MCF 10A (cell line): ENCODE measurements around the gene IMMP1L. TPM values are rescaled to one million over a fixed set of nuclear protein-coding genes. Genes with fewer than 3 reads are reported as not detected.
A peak's percentile ranks its signal among the peaks of the same experiment; 100 is the strongest.

Source experiments
- BruUV-seq: library from RNA; stranded (reverse); fragments of 400-500 nt; replicated peaks from 2 replicates; lab custom pipeline; 2021; lab: Mats Ljungman, UMichigan
- CTCF ChIA-PET: fragments of 300-600 bp; sonication (Branson Sonifier 250); formaldehyde crosslinking; extraction: SDS; loops from one replicate; lab custom pipeline; 2021; ENCODE audit warnings: antibody characterized with exemption, inconsistent platforms; lab: Yijun Ruan, JAX
- POLR2A ChIA-PET: fragments of 300-600, 350-650 bp; sonication (Branson Sonifier 250); formaldehyde crosslinking; extraction: SDS; loops from one replicate; lab custom pipeline; 2020; ENCODE audit warnings: antibody characterized with exemption, inconsistent platforms; lab: Yijun Ruan, JAX
- DNase-seq: peaks from one replicate; pipeline ENCODE4 v3.0.0-alpha.2; 2018; ENCODE audit not compliant: unreplicated experiment
- H3K27ac Mint-ChIP-seq: one replicate; pipeline ENCODE4 v1.8.0; 2022; ENCODE audit warnings: mild to moderate bottlenecking, low read depth, mixed read lengths; ENCODE audit not compliant: unreplicated experiment
- H3K27me3 Mint-ChIP-seq: one replicate; pipeline ENCODE4 v1.8.0; 2022; ENCODE audit warnings: mixed read lengths; ENCODE audit not compliant: insufficient read depth, unreplicated experiment
- H3K36me3 Mint-ChIP-seq: one replicate; pipeline ENCODE4 v1.8.0; 2022; ENCODE audit warnings: mild to moderate bottlenecking, moderate library complexity, mixed read lengths; ENCODE audit not compliant: insufficient read depth, unreplicated experiment
- H3K4me1 Mint-ChIP-seq: one replicate; pipeline ENCODE4 v1.8.0; 2022; ENCODE audit warnings: mixed read lengths; ENCODE audit not compliant: insufficient read depth, unreplicated experiment
- H3K4me3 Mint-ChIP-seq: one replicate; pipeline ENCODE4 v1.8.0; 2022; ENCODE audit warnings: mild to moderate bottlenecking, moderate library complexity, mixed read lengths; ENCODE audit not compliant: unreplicated experiment
- H3K9me3 Mint-ChIP-seq: one replicate; pipeline ENCODE4 v1.8.0; 2022; ENCODE audit warnings: mixed read lengths; ENCODE audit not compliant: unreplicated experiment
- intact Hi-C: fragments of 100-400 bp; cut with micrococcal nuclease; formaldehyde crosslinking; loops from 2 replicates; pipeline ENCODE4 v1.14.1; 2022
- total RNA-seq: library from RNA; stranded (reverse); gene quantifications from 2 replicates; pipeline ENCODE4 v1.2.3, GENCODE V29; 2022
- TF ChIP-seq, protein P1 (sequence below): fragments of 200-600 bp; IDR thresholded peaks from one replicate; pipeline ENCODE4 v1.8.0; 2022; ENCODE audit warnings: antibody characterized with exemption, mild to moderate bottlenecking; ENCODE audit not compliant: unreplicated experiment

The IMMP1L gene
- total RNA-seq, 1 experiment from 2014 or later = 32.2 TPM

DNA sequence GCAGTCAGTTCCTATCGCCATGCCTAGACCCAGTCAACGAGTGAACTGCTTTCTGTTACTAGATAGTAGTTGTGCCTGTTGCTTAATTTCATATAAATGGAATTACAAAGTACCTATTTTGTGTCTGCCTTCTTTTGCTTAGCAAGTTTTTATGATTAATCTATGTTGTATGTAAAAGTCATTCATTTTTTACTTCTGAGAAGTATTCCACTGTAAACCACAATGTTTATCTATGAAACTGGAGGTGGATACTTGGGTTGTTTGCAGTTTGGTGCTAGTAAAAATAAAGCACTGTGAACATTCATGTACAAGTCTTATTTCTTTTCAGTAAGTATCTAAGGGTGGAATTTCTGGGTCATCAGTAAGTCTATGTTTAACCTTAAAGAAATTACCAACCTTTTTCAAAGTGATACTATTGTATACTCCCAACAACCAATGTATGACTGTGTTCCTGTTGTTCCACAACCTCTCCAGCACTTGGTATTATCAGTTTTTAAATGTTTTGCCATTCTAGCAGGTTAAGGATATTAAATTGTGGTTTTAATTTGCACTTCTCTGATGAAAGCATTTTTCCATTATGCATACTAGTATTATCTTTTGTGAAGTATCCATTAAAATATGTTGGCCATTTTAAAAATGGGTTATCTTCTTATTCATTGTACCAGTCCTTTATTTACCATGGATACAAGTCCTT, 71.5 kb downstream of the IMMP1L start:
- BruUV-seq = no TSS peak
- Mint-ChIP-seq H3K27me3 (no peaks in the 10 kb centered on the region), H3K36me3 (no peaks in the 10 kb centered on the region), H3K9me3 (no peaks in the 10 kb centered on the region), H3K4me3 (no peak overlapping the region), H3K27ac (peak overlapping the region; percentile 49), H3K4me1 (peaks cover 11% of the 10 kb centered on the region)
- TF ChIP-seq, protein P1, sequence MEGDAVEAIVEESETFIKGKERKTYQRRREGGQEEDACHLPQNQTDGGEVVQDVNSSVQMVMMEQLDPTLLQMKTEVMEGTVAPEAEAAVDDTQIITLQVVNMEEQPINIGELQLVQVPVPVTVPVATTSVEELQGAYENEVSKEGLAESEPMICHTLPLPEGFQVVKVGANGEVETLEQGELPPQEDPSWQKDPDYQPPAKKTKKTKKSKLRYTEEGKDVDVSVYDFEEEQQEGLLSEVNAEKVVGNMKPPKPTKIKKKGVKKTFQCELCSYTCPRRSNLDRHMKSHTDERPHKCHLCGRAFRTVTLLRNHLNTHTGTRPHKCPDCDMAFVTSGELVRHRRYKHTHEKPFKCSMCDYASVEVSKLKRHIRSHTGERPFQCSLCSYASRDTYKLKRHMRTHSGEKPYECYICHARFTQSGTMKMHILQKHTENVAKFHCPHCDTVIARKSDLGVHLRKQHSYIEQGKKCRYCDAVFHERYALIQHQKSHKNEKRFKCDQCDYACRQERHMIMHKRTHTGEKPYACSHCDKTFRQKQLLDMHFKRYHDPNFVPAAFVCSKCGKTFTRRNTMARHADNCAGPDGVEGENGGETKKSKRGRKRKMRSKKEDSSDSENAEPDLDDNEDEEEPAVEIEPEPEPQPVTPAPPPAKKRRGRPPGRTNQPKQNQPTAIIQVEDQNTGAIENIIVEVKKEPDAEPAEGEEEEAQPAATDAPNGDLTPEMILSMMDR = no peak
- peak; percentile 4 for DNase-seq
- intact Hi-C loops = no loop called here
- POLR2A ChIA-PET = interaction anchor here (0.7 kb wide), 1 partner anchor 11 kb away, joined by 3 read pairs; no protein-coding TSS in a partner anchor
- CTCF ChIA-PET = no interaction called here

GRCh38 chr11:31433851-31434250, 75.6 kb downstream of the IMMP1L start:
- Mint-ChIP-seq H3K27me3 (no peaks in the 10 kb centered on the region), H3K4me3 (no peak overlapping the region), H3K36me3 (peaks cover 21% of the 10 kb centered on the region), H3K4me1 (peaks cover 11% of the 10 kb centered on the region), H3K27ac (no peak overlapping the region), H3K9me3 (no peaks in the 10 kb centered on the region)
- no TSS peak for BruUV-seq
- DNase-seq = no peak
- ChIA-PET POLR2A (no interaction called here), CTCF (interaction anchor here (1.0 kb wide), 1 partner anchor 890 kb away, joined by 3 read pairs; no protein-coding TSS in a partner anchor)
- TF ChIP-seq, protein P1 = no peak
- intact Hi-C loops = no loop called here

- intact Hi-C loops = no loop called here
- peaks cover 3% of the 10 kb centered on the region for H3K4me1 Mint-ChIP-seq
- no peak overlapping the region for H3K4me3 Mint-ChIP-seq
- DNase-seq = no peak
- no TSS peak for BruUV-seq
- no peaks in the 10 kb centered on the region for H3K9me3 Mint-ChIP-seq
- peaks cover 7% of the 10 kb centered on the region for H3K36me3 Mint-ChIP-seq
- POLR2A ChIA-PET = no interaction called here
- no peaks in the 10 kb centered on the region for H3K27me3 Mint-ChIP-seq
- CTCF ChIA-PET = no interaction called here
- no peak overlapping the region for H3K27ac Mint-ChIP-seq
- TF ChIP-seq, protein P1 = no peak
Measured at GRCh38 chr11:31424652-31425051, 84.8 kb downstream of the IMMP1L start.

DNA sequence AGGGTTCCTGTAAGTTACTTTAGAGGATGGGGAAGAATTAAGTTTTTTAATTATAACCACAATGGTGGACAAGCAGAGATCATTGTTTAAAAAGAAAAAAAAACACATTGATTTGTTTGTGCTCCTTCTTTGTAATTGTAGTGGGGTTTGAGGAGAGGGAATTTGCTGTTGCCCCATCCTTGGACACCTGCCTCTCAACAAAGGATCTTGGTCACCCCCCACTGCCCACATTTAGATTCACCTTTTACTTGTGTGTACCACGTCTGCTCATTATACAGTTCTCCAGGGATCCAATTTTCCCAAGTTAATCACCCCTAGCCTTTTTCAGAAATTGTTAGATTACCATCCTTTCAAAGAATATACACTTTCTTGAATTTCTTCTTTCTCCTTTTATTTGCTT, 86.7 kb downstream of the IMMP1L start:
- Mint-ChIP-seq H3K27ac (no peak overlapping the region), H3K36me3 (no peaks in the 10 kb centered on the region), H3K4me3 (no peak overlapping the region), H3K27me3 (no peaks in the 10 kb centered on the region), H3K4me1 (peaks cover 5% of the 10 kb centered on the region), H3K9me3 (no peaks in the 10 kb centered on the region)
- no peak for DNase-seq
- POLR2A ChIA-PET = interaction anchor here (1.0 kb wide), 1 partner anchor 25 kb away, joined by 3 read pairs; no protein-coding TSS in a partner anchor
- no TSS peak for BruUV-seq
- TF ChIP-seq, protein P1 = no peak
- intact Hi-C loops = no loop called here
- CTCF ChIA-PET = no interaction called here
